Stimulated activated CD4-positive, alpha-beta T cell treated with anti-CD3 and anti-CD28 coated beads, Interleukin-12 subunit alpha, Interleukin-12 subunit beta, amount 100 ng/mL, for 4 hours (primary cell): ENCODE results near the gene IL6ST.
"Not testable (repeated sequence)": the region's sequence is repeated elsewhere in the genome, so short reads cannot be mapped to it uniquely, and the experiment has no call there.

ENCODE experiments used
- DNase-seq: peaks from one replicate; pipeline ENCODE4 v3.0.0-alpha.2; 2020

The IL6ST gene

DNA sequence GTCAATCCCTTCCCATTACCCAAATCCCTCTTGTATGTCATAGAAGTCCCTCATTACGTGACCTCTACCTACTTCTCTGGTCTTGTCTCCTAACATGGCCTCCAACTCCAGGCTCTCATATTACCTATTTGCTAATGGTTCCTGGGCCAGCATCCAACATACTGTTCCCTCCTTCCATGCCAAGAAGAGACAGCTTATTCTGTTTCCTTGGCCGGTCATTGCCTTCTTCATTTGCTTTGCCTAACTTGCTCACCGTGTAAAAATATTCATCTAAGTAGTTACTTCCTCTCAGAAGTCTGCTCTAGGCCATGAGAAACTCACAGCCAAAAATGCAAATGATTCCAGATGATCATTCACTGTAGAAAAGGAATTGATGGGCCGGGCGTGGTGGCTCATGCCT is 8.9 kb upstream of the IL6ST start:
- no peak for DNase-seq

DNA sequence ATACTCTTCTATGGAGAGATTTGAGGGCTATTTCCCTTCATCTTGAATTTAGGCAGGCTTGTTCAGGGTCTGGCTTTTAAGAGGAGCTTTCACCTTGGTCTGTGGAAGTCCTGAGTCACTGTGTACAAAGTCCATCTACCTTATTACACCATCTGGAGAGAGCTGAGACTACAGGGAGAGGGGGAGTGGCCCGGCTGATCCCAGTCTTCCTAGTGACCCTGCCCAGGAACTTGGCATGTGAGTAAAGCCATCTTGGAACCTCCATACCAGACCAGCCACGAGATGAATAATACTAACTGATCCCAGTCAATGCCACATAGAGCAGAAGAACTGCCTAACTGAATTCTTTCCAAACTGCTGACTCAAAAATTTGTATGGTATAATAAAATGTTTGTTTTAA is 8.4 kb upstream of the IL6ST start:
- no peak for DNase-seq

DNA sequence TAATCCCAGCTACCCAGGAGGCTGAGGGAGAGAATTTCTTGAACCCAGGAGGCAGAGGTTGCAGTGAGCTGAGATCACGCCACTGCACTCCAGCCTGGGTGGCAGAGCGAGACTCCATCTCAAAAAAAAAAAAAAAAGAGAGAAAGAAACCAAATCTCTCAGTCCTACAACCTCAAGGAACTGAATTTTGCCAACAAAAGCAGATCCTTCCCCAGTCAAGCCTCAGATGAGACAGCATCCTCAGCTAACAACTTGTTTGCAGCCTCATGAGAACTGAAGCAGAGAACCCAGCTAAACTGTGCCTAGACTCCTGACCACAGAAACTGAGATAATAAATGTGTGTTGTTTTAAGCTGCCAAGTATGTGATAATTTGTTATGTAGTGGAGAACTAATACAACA is 7.5 kb upstream of the IL6ST start:
- no peak for DNase-seq

DNA sequence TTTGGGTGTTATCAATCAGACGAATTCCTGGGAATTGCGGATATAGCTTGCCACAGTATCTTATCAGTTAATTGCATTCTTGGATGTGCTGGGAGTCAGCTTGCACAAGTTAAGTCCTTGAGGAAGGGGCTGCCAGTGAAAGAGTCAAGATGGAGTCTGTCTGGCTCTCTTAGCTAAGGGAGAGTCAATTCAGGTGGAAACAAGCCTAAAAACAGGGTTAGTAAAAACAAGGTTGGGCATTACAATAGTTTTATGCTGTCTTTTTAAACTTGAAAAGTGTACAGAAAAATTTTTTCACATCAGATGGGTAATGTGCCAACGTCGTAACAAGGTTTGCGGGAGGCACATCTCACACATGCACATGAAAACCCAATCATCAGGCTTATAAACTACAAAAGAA is 5.5 kb upstream of the IL6ST start:
- DNase-seq, result not testable (repeated sequence)

DNA sequence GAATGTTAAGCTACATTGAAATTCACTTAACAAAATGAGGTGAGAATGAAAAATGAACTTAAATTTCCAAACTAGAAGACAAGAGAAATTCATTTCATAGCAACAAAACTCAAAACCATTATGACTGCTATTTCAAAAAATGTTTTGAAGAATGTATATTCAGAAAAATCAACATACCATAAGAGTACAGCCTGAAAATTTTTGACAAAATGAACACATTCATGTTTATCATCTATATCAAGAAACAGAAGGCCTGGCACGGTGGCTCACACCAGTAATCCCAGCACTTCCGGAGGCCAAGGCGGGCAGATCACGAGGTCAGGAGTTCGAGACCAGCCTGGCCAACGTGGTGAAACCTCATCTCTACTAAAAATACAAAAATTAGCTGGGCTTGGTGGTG is 4.2 kb upstream of the IL6ST start:
- DNase-seq, result no peak

DNA sequence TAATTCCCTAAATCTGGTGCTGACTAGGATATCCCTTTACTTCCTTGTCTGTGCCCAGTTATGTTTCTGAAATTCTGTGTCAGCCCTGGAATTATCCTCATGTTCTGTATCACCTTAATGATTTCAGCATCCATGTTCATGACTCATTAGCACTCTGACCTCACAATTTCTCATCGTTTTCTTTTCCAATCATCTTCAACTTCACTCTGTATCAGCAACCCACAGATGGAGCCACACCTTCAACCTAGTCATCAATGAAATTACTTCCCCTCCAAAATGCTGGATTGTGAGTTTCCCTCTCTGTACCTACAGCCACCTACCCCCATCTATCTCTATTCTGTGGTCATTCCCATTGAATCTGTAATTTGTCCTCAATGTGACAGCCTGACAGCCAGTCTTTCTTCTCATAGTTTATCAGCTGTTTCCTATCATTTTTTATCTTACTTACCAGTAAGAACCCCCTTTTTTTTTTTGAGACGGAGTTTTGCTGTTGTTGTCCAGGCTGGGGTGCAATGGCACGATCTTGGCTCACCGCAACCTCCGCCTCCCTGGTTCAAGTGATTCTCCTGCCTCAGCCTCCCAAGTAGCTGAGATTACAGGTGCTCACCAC is 3.1 kb upstream of the IL6ST start:
- DNase-seq, result no peak

DNA sequence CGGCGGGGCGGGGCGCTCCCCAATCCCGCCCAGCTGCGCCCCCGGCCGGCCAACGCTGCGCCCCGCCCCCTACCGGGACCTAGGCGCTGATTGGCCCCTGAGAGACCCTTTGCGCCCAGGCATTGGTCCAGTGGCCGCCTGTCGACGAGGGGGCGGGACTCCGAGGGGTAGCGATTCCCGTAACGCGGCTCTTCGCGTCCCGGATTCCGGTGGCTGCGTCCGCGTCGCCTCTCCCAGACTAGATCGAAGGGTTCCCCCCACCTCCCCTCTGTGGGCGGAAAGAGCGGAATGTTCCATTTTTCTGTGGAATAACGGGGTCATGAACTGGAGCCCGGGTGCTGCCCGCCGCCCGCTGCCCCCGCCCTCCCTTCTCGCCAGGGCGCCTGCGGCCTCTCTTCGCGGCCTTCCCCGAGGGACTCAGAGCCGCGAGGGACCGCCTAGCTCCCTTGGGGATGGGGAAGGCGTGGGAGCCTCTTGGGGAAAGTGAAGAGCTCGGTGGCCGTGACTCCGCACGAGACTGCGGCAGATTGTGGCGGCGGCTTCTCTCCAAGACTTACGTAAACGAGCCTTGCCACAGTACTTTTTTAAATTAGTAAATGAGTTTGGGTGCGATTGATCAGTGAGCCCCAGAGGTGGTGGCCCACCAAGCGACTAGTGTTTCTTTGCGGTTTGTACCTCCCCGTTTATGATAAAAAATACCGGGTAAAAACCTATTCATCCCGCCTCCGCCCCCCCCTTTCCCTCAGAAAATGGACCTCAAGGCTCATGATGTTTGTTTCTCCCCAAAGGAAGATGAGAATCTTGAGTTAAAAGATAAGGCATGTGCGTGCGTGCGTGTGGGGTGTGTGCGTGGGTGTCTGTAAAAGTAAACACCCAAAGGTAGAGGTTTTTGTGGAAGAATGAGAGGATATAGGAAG is 493 bp upstream of the IL6ST start:
- peak; percentile 97 for DNase-seq

DNA sequence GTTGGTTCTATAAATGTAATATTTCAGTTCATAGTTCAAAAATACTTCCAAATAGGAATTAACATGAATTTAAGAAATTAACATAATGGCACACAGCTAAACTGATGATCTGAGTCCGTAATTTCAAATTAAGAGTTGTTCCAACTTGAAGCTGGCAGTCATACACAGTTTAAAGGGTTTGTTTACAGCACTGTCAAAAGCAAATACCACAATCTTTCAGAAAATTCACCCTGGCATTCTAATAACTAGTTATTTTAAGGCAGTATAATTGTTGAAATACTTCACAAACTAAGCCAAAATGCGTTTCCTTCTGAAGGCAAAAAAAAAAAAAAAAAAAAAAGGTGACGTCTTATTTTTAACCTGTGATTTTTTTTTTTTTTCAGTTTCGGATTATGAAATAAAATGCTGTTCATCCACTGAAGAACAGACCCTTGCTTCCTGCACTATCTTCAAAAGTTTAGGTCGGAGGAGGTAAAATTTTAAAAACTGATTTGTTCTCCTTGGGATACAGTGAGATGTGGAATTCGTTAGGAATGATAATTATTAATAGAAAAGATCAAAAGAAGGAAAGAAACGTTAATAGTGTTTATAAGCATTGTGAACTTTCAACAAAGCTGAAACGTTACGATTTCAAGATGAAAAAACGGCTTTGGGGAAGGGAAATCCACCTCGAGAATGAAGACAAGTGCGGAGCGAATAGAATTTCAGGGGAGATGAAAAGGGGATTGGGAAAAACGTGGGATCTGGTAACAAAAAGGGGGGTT is 850 bp downstream of the IL6ST start:
- DNase-seq, result no peak

DNA sequence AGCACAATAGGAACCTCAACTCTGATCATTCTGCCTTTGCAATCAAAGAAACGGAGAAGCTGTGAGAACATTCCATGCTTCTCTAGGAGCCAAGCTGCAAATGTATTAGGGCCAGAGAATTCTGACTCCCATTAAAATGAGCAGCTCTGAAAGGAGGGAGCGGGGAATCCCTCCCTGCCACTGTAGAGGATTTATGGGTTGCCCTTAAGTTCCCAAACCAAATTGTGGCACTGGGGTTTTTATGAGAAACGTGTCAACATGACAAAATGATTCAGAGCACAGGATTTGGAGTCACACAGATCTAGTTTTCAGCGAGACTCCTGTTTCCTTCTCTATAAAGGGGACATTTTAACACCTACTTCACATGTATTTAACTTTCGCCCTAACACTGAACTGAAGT is 1.8 kb downstream of the IL6ST start:
- no peak for DNase-seq

DNA sequence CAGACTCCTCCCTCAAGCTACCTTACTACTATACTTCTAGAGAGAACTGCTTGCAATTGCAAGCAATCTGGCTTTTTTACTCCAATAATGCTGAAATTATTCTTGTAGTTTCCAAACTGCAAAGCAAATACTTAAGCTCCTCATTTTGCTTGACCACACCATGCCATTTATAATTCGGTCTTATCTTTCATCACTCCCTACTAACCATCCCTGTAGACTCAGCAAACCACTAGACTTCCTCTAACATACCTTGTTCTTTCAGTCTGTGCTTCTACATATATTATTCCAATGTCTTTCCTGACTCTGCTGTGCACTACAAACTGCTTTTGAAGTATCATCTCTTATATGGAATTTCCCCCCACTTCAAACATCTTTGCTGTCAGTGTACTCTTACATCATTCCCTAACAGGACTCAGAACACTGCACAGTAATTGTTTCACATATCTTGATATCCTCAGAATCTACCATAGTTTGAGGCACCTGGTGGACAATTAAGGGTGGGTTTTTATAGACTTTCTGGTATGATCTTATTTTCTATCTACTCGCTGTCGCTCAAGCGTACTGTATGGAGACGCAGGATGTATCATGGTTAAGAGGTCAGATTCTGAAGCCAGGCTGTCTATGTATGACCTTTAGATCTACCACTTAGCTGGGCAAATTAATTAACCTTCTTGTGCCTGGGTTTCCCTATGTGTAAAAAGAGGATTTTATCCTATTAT is 2.8 kb downstream of the IL6ST start:
- DNase-seq, result no peak

DNA sequence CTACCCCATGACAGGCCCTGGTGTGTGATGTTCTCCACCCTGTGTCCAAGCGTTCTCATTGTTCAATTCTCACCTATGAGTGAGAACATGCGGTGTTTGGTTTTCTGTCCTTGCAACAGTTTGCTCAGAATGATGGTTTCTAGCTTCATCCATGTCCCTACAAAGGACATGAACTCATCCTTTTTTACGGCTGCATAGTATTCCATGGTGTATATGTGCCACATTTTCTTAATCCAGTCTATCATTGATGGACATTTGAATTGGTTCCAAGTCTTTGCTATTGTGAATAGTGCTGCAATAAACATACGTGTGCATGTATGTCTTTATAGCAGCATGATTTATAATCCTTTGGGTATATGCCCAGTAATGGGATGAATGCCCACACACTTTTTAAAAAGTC is 3.9 kb downstream of the IL6ST start:
- not testable (repeated sequence) for DNase-seq

DNA sequence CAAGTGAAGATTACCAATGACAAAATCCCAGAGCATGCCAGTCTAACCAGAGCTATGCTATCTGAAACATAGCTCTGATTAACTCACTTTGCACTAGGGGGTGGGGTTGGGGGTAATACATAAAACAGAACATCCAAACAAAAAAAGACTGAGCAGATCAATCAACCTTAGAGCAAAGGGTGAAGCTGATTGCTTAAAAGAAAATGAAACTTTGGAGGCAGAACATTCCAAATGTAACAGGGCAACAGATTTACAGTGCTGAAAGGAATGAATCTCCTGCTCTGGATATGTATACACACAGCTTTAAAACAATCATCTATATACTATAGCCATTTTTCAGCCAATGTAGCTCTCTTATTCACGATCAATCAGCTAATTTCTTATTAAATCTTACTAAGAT is 4.9 kb downstream of the IL6ST start:
- DNase-seq, result no peak

DNA sequence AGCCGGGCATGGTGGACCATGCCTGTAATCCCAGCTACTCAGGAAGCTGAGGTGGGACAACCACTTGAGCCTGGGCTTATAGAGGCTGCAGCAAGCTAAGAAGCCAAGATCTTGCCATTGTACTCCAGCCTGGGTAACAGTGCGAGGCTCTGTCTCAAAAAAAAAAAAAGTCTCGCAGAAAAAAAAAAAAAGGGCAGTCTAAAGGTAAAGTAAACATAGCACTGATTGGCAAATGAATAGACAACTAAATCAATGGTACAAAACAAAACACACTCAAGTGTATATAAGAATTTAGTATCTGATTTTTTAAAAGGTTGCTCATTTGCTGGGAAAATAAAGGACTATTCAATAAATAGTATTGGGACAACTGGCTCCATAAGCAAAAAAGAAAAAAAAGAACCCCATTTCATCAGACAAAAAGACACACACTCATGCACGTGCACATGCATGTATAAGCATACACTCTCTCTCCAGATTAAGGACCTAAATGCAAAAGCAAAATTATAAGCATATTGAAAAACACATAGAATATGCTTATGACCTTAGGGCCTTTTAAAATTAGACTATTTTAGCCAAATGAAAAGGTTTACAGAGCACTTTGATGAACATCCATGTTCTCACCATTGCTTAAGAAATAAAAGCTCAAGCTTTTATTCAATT is 5.7 kb downstream of the IL6ST start:
- DNase-seq, result no peak

DNA sequence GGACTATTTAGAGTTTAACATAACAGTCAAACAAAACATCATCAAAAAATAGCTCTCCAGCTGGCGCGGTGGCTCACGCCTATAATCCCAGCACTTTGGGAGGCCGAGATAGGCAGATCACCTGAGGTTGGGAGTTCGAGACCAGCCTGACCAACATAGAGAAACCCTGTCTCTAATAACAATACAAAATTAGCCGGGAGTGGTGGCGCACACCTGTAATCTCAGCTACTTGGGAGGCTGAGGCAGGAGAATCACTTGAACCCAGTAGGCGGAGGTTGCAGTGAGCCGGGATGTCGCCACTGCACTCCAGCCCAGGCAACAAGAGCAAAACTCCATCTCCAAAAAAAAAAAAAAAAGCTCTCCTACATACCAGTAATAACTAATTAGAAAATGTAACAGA is 6.3 kb downstream of the IL6ST start:
- DNase-seq, result not testable (repeated sequence)

DNA sequence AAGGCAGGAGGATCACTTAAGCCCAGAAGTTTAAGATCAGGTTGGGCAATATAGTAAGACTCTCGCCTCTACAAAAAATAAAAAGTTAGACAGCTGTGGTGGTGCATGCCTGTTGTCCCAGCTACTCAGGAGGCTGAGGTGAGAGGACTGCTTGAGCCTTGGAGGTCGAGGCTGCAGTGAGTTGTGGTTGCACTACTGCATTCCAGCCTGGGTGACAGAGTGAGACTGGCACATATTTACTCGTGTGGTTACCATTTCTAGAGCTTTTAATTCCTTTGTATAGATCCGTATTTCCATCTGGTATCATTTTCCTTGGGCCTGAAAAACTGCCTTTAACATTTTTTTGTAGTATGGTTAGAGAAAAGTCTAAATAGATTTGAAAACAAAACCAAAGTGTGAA is 7.8 kb downstream of the IL6ST start:
- DNase-seq, result no peak

DNA sequence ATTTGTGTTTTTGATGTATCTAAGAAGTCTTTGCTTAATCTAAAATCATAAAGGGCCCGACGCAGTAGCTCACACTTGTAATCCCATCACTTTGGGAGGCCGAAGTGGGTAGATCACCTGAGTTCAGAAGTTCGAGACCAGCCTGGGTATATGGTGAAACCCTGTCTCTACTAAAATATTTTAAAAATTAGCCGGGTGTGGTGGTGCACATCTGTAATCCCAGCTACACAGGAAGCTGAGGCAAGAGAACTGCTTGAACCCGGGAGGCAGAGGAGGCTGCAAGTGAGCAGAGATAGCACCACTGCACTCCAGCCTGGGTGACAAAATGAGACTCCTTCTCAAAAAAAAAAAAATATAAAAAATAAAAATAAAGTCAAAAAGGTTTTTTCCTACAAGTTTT is 9.6 kb downstream of the IL6ST start:
- no peak for DNase-seq

DNA sequence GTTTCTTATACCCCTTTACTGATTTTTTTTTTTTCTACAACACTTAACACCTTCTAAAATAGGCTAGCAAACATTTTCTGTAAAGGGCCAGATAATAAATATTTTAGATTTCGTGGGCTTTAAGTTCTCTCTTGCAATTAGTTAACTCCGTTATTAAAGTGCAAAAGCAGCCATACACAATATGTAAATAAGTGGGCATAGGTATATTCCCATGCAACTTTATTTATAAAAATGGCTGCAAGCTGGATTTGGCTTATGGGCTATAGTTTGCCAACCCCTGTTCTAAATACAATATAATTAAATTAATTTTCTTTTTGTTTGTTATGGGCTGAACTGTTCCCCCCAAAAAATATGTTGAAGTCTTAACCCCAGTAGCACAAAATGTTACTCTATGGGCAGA is 10.8 kb downstream of the IL6ST start:
- DNase-seq, result no peak

DNA sequence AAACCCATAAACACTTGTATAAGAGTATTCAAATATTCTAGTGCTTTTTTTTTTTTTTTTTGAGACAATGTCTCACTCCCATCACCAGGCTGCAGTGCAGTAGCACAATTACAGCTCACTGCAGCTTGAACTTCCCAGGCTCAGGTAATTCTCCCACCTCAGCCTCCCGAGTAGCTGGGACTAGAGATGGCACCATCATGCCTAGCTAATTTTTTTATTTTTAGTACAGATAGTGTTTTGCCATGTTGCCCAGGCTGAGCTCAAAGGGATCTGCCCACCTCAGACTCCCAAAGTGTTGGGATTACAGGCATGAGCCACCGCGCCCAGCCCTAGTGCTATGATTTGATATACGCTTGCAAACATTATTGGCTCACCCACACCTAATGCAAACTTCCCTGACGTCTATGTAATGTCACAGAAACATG is 11.8 kb downstream of the IL6ST start:
- DNase-seq, result no peak

DNA sequence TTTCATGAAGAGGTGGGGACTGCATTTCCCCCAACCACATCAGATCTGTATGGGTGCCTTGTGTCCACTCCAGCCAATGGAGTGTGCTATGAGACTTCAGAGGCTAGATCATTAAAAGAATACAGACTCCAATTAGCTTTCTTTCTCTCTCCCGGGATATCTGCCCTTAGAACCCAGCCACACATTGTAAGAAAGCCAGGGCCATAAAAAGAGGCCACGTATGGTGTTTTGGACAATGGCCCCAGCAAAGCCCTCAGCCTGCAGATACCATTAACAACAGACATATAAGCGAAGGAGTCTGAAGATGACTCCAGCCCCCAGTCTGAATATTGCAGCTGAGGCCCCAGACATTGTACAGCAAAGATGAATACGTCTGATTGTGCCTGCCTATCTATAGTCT is 21.5 kb downstream of the IL6ST start:
- no peak for DNase-seq

DNA sequence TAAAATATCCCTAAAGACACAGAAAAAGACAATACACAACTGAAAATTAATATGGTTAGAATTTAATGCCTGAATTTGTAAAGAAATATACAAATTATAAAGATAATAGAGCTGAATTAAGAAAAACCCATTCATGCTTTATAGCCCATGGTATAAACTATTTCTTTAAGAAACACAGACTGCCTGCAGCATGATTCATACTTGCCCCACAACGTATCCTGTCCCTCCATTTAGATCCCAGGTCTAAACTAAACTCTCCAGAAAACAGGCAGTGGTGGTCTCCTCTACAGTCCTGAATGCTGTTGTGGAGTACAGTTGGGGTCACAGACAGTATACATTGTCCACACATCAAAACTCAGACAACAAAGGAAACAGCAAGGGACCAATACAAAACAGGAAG is 24.8 kb downstream of the IL6ST start:
- no peak for DNase-seq

DNA sequence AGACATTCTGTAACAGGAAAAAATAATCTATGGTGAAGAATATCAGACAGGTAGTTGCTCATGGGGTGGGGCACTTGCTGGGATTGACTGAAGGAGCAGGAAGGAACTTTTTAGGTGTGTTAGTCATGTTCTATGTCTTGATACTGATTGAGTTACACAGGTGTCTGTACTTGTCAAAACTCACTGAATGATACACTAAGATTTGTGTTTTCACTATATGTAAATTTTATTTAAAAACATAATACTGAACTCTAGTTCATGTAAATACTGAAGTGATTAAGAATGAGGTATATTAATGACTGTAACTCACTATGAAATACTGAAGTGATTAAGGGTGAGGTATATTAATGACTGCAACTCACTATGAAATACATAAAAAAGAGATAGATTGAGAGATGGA is 28.5 kb downstream of the IL6ST start:
- no peak for DNase-seq

DNA sequence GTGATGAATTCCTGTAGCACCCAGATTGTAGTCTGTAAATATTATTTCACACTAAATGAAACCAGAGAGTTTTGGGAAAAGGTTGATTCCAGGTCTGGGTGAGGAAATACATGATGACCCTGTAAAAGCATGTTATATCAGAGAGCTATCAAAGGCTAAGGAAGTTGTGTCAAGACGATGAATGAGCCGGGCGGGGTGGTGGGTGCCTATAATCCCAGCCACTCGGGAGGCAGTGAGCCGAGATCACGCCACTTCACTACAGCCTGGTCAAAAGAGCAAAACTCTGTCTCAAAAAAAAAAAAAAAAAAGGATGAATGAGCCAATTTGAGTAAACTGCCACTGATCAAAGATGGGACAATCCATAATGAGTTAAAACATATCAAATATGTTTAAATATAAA is 29.2 kb downstream of the IL6ST start:
- DNase-seq, result no peak

DNA sequence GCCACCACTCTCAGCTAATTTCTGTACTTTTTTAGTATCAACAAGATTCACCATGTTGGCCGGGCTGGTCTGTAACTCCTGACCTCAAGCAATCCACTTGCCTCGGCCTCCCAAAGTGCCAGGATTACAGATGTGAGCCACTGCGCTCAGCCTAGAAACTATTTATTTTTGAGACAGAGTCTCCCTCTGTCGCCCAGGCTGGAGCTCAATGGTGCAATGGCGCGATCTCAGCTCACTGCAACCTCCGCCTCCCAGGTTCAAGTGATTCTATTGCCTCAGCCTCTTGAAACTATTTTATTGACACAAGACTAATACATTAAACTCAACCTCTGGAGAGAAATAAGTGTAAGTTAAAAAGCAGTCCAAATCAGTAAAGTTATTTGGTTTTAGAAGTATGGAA is 34.0 kb downstream of the IL6ST start:
- DNase-seq, result no peak
